GM18508 (cell line): ENCODE results near the gene SERPINA5.
"Not testable (repeated sequence)": the region's sequence is repeated elsewhere in the genome, so short reads cannot be mapped to it uniquely, and the experiment has no call there.

Experiments used
- ATAC-seq: cut with Tn5 transposase; IDR thresholded peaks from one replicate; pipeline ENCODE4 v1.9.1; 2021; ENCODE audit warnings: moderate number of reproducible peaks; ENCODE audit not compliant: insufficient read depth, unreplicated experiment

Gene SERPINA5

DNA sequence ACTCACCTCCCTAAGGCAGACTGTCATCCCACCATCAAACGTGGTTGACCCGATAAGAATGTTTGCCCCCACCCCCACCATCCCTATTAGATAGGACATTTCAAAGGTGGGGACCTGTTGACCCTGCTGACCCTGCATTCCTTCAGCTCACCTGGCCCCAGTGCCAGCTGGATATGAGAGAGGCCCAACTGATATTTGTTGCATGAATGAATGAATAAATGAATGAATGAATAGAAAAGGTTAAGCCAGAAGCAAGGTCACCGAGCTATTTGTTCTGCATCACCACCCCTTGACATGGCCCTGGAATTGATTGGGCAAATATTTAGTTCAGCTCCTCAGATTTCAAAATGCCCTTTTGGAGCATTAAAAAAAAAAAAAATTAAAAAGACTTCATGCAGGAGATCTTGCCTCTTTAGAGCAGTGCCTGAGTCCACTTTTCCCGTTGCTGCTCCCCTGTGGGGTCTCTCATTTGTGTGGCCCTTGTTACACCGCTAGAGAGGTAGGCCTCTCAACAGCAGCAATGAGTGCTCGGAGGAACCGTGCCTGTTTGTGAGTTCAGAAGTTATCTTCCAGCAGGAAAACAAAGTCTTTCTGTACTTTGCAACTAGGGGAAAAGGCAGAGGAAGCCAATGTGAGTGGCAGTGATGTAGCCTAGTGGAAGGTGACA is 8.5 kb upstream of the SERPINA5 start:
- ATAC-seq = no peak

DNA sequence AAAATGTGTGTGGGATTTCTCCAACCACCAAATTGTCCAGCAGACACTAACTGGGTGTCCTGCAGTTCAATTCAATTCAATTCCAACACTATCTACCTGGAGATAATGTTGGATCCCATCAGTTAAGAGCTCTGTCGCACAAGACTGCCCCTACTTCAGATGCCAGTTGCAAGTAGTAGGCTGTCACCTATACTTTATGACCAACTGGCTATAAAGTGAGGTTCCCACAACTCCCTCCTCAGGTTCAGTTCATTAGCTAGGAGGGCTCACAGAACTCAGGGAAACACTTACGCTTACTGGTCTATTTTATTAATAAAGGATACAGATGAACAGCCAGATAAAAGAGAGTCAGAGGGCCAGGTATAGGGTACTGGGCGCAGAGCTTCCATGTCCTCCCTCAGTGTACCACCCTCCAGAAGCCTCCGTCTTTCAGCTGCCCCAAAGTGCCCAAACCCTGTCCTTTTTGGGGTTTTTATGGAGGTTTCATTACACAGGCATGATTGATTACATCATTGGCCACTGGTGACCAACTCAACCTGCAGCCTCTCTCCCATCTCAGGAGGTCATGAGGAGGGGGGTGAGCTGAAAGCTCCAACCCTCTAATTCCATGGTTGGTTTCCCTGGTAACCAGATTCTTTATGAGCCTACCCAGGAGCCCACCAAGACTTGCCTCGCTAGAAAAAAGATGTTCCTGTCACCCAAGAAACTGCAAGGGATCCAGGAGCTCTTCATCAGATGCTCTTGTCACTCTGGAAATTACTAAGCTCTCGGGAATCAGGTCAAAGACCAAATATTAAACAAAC is 7.5 kb upstream of the SERPINA5 start:
- ATAC-seq = no peak

DNA sequence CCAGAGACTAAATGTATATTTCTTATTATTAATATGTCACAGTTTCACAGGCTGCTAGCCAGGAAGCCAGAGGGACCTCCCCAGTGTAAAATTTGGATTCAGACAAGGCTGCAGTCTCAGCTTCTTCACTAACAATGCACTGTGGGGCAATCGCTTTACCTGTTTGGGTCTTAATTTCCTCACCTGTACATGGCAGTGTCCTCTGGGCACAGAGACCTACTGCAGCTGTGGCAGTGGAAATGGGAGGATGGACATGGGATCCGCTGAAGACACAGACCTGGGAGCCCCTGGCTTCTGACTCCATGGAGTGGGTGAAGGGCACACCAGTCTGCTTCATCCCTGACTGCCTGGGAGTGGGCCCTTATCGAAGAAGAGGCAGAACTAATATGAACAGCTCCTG is 6.9 kb upstream of the SERPINA5 start:
- no peak for ATAC-seq

DNA sequence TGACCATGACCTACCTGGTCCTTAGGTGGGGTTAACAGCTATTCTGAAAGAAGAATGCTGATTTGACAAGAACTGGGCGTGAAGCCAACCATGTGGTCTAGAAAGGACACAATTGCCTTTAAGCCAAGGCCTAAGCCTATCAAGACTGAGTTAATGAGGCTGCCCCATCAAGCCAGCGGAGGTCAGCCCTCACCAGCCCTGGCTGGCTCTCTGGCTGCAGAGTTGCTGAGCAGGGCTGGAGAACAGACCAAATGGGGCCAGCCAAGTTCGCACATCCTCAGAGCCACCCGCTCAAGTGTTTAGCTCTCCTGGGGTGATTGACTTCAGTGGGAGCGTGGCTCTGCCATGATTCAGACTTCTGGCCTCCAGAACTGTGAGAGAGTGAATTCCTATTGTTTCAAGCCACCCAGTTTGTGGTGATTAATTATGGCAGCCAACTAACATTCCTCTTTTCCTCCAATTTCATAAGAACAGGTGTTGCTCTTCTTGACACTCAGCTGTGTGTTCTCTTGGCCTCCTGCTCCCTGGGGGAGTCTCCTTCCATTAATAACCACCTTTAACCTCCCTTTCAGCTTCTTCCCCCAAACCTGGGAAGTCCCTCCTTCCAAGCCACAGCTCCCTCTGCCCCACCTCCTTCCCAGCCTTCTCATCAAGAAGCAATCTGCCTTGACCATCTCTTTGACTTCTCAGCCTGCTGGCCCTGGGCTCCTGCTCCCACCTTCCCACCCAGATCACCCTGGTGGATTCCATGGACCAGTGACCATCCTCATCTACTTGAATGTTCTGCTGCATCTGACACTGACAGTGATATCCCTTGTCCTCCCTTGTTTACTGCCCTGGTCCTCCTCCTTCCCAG is 5.3 kb upstream of the SERPINA5 start:
- ATAC-seq = no peak

DNA sequence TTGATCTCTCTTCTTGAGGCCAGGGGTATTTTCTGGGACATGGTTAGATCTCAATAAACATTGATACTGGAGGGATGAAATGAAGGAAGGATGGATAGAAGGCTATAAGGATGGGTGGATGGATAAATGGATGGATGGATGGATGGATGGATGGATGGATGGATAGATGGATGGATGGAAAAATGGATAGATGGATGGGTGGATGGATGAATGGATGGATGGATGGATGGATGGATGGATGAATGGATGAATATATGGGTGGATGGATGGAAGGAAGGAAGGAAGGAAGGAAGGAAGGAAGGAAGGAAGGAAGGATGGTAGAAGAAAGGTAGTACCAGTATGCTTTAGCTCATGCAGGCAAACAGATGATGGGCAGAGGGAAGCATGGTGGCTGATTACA is 3.8 kb upstream of the SERPINA5 start:
- not testable (repeated sequence) for ATAC-seq

DNA sequence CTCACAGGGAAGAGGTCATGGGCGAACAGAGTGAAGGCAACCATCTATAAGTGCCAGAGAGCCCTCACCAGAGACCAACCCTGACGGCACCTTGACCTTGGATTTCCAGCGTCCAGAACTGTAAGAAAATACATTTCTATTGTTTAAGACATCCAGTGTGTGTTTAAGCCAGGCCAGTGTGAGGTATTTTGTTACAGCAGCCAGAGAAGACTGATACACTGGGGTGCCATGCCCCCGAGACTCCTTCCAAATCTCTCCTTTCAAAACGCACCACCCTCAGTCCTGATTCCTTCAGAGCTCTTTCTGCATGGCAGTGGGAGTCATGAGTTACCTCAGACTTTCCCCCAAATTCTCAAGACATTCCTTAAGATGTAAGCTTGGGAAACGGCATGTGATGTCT is 2.5 kb upstream of the SERPINA5 start:
- ATAC-seq = no peak

DNA sequence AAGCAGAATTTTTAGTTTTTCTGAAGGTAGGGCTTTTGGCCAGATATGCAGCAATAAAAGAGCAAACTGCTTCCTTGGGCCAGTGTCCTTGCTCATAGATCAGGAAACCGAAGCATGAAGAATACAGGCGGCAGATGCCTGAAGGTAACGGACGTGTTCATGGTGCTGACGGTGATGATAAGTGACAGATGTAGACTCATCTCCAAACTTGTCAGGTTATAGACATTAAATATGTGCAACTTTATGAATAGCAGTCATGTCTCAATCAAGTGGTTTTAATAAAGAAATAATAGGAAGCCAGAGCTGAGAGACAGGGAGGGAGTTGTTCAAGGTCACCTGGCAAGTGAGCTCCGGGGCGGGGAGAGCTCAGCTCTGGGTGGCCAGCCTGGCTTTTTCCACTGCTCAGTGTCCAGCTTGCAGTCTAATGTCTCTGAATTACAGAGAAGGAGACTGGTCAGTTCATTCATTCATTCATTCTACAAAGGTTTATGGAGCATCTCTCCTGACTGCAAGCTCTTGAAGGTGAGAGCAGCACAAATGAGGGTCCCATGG is 1.0 kb downstream of the SERPINA5 start:
- no peak for ATAC-seq

DNA sequence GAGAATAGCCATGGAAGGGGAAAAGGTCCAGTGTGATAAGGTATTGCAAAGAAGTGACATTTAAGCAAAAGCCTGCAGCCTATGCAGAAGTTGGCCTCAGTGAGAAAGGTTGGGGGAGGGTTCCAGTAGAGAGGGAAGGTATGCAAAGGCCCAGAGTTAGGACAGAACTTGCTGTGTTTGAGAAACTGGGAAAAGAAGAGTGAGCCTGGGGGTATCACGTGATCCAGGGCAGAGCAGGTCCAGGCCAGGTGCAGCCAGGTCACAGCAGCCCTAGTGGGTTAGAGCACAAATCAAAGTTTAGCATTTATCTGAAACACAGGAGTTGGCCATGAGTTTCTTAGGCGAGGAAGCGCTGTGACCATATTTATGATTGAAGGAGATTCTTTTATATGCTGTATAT is 1.6 kb downstream of the SERPINA5 start:
- no peak for ATAC-seq

DNA sequence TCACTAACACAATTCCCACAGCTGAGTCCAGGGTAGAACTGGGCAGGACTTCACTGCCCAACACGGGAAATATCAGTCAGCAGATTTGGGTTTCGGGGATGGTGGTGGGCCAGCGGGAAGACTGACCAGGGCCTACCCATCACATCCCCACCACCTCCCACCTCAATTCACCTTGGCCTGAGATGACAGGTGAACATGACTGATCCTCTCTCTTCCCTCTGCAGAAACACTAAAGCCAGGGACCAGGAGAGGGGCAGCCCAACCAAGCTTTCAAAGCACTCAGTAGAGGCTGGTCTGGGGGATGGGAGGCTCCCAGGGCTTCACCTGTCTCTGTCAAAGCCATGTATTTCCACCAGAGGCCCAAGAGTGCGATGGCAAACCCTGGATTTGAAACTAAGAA is 2.3 kb downstream of the SERPINA5 start:
- no peak for ATAC-seq

DNA sequence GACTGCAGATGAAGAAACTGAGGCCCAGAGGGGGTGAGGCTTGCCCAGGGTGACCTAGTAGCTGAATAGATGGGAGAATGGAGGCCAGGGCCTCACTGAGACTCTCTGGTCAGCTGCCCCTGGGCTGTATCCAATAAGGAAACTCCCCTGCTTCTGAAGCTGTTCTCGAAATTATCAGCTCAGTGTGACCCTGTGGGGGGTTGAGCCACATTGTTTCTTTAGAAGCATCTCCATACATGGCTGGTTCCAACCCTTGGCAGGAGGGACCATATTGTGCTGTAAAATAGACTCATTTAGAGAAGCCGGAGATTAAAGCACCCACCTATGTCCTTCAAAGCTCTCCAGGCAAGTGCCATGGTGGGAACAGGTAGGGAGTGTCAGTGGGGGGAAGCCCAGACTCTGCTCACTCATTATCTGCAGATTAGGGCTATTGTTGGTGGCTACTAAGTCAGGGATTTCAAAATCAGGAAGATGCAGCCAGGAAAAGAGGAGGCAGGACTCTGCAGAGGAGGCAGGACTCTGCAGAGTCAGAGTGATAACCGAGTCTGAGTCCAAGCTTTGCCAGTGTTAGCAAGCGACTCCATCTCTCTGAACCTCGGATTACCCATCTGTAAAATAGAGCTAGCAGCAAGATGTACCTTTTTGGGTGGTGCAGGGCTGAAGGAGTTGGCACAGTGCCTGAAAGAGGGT is 3.5 kb downstream of the SERPINA5 start:
- no peak for ATAC-seq

DNA sequence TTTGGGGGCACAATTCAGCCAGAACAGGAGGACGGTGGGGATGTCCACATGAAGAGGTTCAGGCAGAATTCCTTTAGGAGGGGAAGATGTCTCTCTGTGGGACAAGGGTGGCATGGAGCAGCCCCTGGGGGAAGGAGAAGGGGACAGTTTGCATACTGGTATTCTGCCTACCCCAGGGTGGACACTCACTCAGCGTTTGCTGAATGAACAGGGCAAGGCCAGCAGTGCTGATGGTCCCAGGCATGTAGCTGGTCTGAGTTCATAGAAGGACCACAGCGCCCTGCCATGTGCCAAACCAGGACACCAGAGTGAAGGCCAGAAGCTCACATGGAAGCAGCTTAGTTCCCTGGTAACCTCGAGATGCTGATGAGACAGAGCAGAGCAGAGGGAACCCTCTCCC is 5.4 kb downstream of the SERPINA5 start:
- no peak for ATAC-seq

DNA sequence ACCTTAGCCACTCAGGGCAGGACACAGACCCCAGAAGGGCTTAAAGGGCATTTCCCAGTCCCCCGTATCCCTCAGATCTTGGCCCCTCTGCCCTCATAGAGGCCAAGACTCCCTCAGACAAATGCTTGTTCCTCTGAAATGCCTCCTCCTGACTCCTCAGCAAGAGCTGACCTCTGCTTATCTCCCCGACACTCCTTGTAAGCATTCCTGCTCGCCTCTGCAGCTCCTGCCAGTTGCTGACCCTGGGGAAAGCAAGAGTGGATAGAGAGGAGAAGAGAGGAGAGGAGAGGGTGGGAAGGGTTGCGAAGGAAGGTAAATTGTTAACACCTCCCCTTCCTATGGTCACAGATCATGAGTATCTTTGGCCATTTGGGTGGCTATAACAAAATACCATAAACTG is 7.1 kb downstream of the SERPINA5 start:
- ATAC-seq = no peak

DNA sequence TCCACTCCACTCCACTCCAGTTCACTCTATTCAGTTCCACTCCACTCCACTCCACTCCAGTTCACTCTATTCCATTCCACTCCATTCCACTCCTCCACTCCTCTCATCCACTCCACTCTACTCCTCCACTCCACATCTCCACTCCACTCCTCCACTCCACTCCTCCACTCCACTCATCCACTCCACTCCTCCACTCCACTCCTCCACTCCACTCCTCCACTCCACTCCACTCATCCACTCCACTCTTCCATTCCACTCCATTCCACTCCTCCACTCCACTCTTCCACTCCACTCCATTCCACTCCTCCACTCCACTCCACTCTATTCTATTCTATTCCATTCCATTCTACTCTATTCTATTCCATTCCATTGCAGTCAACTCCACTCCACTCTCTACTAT is 9.8 kb downstream of the SERPINA5 start:
- no peak for ATAC-seq

DNA sequence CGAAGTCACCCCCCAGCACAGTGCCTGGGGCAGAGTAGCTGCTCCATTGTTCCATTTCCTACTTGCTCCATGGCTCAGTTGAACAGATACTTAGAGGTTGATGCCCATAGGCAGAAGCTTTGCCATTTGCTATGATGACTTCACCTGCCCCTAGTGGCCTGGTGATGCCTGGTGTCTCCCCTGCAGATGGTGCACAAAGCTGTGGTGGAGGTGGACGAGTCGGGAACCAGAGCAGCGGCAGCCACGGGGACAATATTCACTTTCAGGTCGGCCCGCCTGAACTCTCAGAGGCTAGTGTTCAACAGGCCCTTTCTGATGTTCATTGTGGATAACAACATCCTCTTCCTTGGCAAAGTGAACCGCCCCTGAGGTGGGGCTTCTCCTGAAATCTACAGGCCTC is 10.6 kb downstream of the SERPINA5 start:
- ATAC-seq = no peak

DNA sequence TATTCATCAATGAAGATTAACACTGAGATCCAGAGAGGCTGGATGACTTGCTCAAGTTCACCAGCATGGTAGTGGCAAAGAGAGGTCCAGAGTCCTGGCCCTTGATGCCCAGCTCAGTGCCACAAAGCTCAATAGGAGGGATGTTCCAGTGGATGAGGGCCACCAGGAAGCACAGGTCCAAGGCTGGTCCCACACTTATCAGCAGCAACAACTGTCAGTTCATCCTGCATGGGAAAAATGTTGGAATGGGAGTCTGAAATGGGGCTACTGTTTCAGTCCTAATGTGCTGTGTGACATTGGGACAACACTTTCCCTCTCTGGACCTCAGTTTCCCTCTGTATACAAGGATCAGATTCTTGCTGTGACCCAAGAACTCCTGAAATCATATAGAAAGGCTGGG is 11.2 kb downstream of the SERPINA5 start:
- ATAC-seq = no peak

DNA sequence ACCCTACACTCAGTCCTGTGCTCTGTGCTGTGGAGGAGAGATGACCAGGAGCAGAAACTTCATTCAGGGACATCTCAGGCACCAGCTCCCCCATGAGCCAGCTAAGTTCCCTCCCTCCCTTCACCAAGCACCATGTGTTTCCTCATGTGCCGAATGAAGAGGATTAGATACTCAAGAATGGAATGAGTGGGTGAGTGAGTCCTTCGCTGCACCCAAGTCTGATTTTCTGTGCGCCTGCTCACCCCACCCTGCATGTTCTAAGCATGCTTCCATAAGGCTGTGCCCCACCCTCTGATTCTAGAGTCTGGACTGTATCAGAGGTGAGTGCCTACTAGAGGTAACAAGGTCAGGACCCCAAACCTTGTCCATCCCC is 12.1 kb downstream of the SERPINA5 start:
- no peak for ATAC-seq

DNA sequence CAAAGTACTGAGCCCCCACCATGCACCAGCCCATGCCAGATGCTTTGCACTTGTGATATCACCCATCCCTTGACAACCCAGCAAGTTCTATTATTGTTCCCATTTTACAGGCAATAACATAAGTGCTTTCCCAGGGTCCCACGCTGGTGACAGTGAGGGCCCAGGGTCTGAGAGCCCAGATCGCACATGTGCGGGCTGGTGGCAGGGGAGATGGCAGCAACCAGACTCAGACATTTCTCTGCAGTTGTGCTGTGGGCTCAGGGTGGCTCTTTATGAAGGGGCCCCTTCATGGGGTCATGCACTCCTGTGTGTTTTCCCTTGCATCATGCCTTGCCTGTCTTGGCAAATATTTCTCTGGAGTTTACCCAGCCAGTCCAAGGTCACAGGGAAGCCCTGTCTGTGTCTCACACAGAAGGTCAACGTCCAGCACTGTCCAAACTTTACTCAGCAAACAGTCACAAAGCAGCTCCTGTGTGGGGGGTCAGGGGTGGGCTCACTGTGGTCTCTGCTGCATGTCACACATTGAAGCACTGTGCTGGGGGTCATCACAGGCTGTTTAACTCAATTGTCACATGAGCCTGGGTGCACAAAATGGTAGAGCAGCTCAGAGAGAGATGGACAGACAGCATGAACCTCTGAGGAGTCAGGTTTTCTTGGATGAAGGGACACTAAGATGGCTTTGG is 12.7 kb downstream of the SERPINA5 start:
- no peak for ATAC-seq

DNA sequence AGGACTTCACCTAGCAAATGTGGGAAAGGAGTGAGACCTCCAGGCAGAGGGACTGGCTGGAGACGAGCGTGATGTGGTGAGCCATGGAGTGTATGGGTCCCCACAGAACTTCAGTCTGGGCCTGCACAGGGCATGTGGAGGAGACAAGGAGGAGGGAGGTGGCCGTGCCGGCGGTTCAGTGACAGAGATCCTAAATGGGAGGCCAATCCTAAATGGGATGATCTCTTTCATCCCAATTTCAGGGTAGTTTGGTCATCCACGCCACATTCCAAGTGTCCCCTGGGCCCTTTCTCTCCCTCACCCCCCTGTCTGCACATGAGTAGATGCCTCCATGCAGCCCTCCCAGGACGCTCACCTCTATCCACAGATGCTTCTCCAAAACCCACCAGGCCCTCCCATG is 13.2 kb downstream of the SERPINA5 start:
- no peak for ATAC-seq

DNA sequence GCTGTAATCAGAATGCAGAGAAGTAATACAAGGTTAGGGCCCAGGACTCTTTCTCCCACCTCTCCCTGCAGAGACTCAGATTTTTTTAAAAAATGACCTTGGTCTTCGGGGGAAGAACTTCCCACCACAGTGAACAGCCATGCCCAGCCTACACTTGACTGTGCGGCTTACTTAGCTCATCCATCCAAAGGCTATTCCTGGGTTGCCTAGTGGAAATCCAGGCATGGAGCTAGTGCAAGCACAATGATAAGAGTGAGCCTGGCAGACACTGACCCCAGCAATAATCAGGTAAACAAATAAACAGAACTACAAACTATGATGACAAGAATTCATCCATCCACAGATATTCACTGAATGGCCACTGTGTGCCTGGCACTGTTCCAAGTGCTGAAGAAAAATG is 14.7 kb downstream of the SERPINA5 start:
- ATAC-seq = no peak

DNA sequence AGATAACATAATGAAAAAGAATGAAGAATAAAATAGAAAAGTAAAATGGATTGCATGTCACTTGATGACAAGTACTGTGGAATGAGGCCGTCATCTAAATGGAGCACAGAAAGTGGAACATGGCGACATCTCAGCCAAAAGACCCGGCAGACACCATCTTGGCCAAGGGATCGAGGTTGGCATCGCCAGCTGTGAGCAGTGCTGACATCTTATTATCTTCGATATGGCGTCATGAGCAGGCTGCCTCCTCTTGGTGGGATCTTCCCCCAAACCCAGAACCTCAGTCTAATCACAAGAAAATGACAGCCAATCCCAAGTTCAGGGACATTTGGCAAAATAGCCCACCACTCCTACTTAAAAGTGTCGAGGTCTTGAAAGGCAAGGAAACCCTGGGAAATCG is 15.1 kb downstream of the SERPINA5 start:
- ATAC-seq = no peak
